ENCODE results near the gene RNF44.

Gene RNF44

GRCh38 chr5:176529741-176530141 lies 7.5 kb downstream of the RNF44 start:
- TF ChIP-seq SIN3A (IDR thresholded peaks at IDR 0.05; ENCODE audit: borderline replicate concordance, insufficient read depth, low read length) (no peak), TAF1 (IDR thresholded peaks at IDR 0.05; ENCODE audit: borderline replicate concordance, insufficient read depth, low read length) (no peak), REST (IDR thresholded peaks at IDR 0.05; ENCODE audit: insufficient read depth in 1 of 2, low read depth in 2 of 2, low read length in 2 of 2) (no peak), FOXP2 (optimal IDR thresholded peaks at IDR 0.05; ENCODE audit: borderline replicate concordance, extremely low read depth, extremely low read length, insufficient read depth) (no peak), POLR2AphosphoS5 (IDR thresholded peaks at IDR 0.05; ENCODE audit: low read depth, low read length) (no peak)

- TF ChIP-seq SIN3A (IDR thresholded peaks at IDR 0.05; ENCODE audit: borderline replicate concordance, insufficient read depth, low read length) (no peak), REST (IDR thresholded peaks at IDR 0.05; ENCODE audit: insufficient read depth in 1 of 2, low read depth in 2 of 2, low read length in 2 of 2) (no peak)
Observed at GRCh38 chr5:176529116-176529740, 8.0 kb downstream of the RNF44 start.

- no peak for TF ChIP-seq REST (IDR thresholded peaks at IDR 0.05; ENCODE audit: insufficient read depth in 1 of 2, low read depth in 2 of 2, low read length in 2 of 2)
- no peak for TF ChIP-seq TAF1 (IDR thresholded peaks at IDR 0.05; ENCODE audit: borderline replicate concordance, insufficient read depth, low read length)
- TF ChIP-seq FOXP2 (optimal IDR thresholded peaks at IDR 0.05; ENCODE audit: borderline replicate concordance, extremely low read depth, extremely low read length, insufficient read depth) = no peak
- no peak for TF ChIP-seq POLR2AphosphoS5 (IDR thresholded peaks at IDR 0.05; ENCODE audit: low read depth, low read length)
- TF ChIP-seq SIN3A (IDR thresholded peaks at IDR 0.05; ENCODE audit: borderline replicate concordance, insufficient read depth, low read length) = no peak
Observed at GRCh38 chr5:176528761-176529115, 8.5 kb downstream of the RNF44 start.

- TF ChIP-seq FOXP2 (optimal IDR thresholded peaks at IDR 0.05; ENCODE audit: borderline replicate concordance, extremely low read depth, extremely low read length, insufficient read depth) (no peak), SIN3A (IDR thresholded peaks at IDR 0.05; ENCODE audit: borderline replicate concordance, insufficient read depth, low read length) (no peak), REST (IDR thresholded peaks at IDR 0.05; ENCODE audit: insufficient read depth in 1 of 2, low read depth in 2 of 2, low read length in 2 of 2) (no peak), TAF1 (IDR thresholded peaks at IDR 0.05; ENCODE audit: borderline replicate concordance, insufficient read depth, low read length) (no peak), POLR2AphosphoS5 (IDR thresholded peaks at IDR 0.05; ENCODE audit: low read depth, low read length) (no peak)
Observed at GRCh38 chr5:176528301-176528700, 8.9 kb downstream of the RNF44 start.
